Fibroblast of lung (primary cell): ENCODE data around the gene TET2.

Experiments used
- CTCF ChIP-seq, 2 donors: IDR thresholded peaks in 1 of 2; conservative IDR thresholded peaks in 1 of 2; 1 replicate in 1 of 2; 2 replicates in 1 of 2; pipeline ENCODE4 v1.5.1; 2011 to 2012; ENCODE audit warnings: low read length in 2 of 2, control low read depth in 1 of 2, inconsistent platforms in 1 of 2, low read depth in 1 of 2, mild to moderate bottlenecking in 1 of 2
- EZH2 ChIP-seq: IDR thresholded peaks from 2 replicates; pipeline ENCODE4 v1.5.1; 2012; ENCODE audit warnings: low read length, control low read depth, mild to moderate bottlenecking; ENCODE audit errors: missing control alignments

GRCh38 chr4:105225500-105225899 lies 78.8 kb downstream of the TET2 start:
- TF ChIP-seq CTCF (conservative IDR thresholded peaks at IDR 0.05 in 1 of 2, IDR thresholded peaks at IDR 0.05 in 1 of 2; ENCODE audit: low read depth in 1 of 2, low read length in 2 of 2) (no peak), EZH2 (no peak)
